H1 (cell line): ENCODE data around the gene RNASE12. TPM values are rescaled to one million over a fixed set of nuclear protein-coding genes. Genes with fewer than 3 reads are reported as not detected.

ENCODE experiments used
- CHD7 ChIP-seq: fragments of 300-600 bp; sonication (generic); IDR thresholded peaks from 2 replicates; pipeline ENCODE4 v1.7.1; 2012; ENCODE audit warnings: low read length, moderate library complexity, mild to moderate bottlenecking, inconsistent platforms; ENCODE audit not compliant: insufficient replicate concordance
- HDAC6 ChIP-seq: IDR thresholded peaks from one replicate; pipeline ENCODE4 v1.7.1; 2012; ENCODE audit warnings: low read depth, mild to moderate bottlenecking, inconsistent platforms, low read length, moderate library complexity
- polyA plus RNA-seq, 7 experiments: library from polyadenylated mRNA; depleted of rRNA in 3 of 7; stranded (reverse) in 5 of 7; unstranded in 2 of 7; fragments of >200 nt in 5 of 7; fragments of 200-250 nt in 2 of 7; gene quantifications; 1 replicate in 5 of 7; 2 replicates in 1 of 7; 4 replicates in 1 of 7; pipeline versions ENCODE4 v1.2.1 to v1.2.3, GENCODE V29; 2011 to 2013; ENCODE audit warnings: missing spikeins in 2 of 7, mixed read lengths in 2 of 7
- total RNA-seq: library from RNA; stranded (reverse); fragmentation: NEBNext Ultra II Directional; extraction: Animal tissue kit (Norgen Biotek cat#: 25700); gene quantifications from 2 replicates; pipeline ENCODE4 v1.2.1, GENCODE V29; 2021
- TF ChIP-seq, protein P1 (sequence below): IDR thresholded peaks from 2 replicates; pipeline ENCODE4 v1.6.1; 2012; ENCODE audit warnings: inconsistent platforms

Gene RNASE12
- total and polyA plus RNA-seq, 2 of the 8 experiments (the other 6 are each of a cell fraction or from before 2014, with no cell fraction given) = not detected

DNA sequence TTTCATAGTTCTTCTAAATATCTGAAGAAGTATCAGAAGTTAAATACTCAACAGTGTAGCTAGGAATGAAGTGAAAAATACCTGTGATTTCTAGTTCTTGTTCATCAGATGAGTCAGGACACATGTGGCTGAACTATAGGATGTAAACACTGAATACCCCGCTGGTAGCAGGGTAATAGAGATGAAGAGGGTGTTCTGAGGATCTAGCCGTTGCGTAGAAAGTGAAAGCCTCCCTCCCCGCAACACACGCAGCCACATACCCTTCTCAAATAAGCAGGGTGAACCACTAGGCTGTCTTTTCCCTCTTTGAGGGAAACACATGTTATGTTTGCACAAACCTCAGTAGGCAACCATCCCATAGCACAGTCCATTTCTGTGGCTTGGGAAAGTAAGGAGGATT is 16.4 kb upstream of the RNASE12 start (continued):
- TF ChIP-seq CHD7 (no peak), HDAC6 (no peak)
- TF ChIP-seq, protein P1, sequence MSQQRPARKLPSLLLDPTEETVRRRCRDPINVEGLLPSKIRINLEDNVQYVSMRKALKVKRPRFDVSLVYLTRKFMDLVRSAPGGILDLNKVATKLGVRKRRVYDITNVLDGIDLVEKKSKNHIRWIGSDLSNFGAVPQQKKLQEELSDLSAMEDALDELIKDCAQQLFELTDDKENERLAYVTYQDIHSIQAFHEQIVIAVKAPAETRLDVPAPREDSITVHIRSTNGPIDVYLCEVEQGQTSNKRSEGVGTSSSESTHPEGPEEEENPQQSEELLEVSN = no peak
